Measurements from ENCODE around the gene GAB2. TPM values are rescaled to one million over a fixed set of nuclear protein-coding genes. Genes with fewer than 3 reads are reported as not detected.

GAB2 gene
- total RNA-seq, 4 donors from 2014 or later: 22.5 to 32.8 (median 30.1) TPM

DNA sequence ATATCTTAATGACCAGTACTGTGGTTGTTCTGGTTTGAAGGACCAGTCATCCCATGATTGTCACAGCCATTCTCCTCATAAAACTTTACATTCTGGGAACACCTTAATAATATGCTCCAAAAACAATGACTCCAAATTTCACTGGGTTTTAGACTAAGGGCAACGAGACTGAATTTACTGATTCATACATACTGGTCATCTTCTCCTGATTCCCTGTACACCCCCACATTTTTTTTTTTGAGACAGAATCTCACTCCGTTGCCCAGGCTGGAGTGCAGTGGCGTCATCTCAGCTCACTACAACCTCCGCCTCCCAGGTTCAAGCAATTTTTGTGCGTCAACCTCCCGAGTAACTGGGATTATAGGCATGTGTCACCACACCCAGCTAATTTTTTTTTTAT is 78.9 kb downstream of the GAB2 start:
- DNase-seq (ENCODE audit: low spot score in 2 of 2): no peak
- no peak overlapping the region for H3K4me3 ChIP-seq (ENCODE audit: low read depth, poor library complexity, severe bottlenecking)
- WGBS, 2 donors: 96% methylated on average over 6 of the region's 6 CpGs
- intact Hi-C loops (cut with DNase I; ENCODE audit: low total_unique reads): no loop called here
- no peak for TF ChIP-seq POLR2A (IDR thresholded peaks at IDR 0.05)

DNA sequence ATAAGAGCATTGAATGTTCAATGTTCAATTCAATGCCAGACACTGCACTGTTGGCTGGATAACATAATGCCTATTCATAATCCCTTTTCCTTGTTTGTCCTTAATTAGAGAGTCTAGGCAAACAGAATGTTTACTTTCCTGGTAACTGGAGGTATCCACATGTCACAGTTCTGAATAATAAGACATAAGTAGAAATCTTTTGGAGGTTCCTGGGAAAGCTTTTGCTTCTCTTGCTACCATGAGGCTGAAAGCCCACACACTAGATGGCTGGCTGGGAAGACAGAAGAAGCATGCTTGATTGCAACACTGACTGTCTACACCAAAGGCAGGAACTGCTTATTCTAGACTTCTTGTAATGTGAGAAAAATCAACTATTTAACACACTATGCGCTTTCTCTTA is 79.5 kb downstream of the GAB2 start:
- no peak overlapping the region for H3K4me3 ChIP-seq (ENCODE audit: low read depth, poor library complexity, severe bottlenecking)
- intact Hi-C loops (cut with DNase I; ENCODE audit: low total_unique reads): no loop called here
- TF ChIP-seq POLR2A (IDR thresholded peaks at IDR 0.05): no peak
- 95 to 100% methylated on average over 1 of the region's 1 CpG for WGBS, 2 donors
- no peak for DNase-seq (ENCODE audit: low spot score in 2 of 2)

DNA sequence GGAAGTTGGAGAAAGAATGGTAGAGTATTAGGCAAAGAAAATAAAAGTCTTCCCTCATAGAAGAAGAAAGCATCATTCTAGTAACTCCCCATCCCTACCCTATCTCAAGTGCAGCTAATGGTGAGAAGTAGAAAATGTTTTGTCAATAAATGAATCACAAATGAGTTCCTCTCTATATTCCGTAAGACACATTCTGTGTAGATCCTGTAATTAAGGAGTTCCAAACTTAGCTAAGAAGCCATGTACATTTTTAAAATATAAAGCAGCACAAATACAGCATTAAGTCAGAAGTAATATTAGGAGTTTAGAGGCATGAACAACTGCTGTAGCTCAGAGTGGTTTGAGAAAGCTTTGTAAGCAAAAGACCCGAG is 80.1 kb downstream of the GAB2 start:
- no peak for TF ChIP-seq POLR2A (IDR thresholded peaks at IDR 0.05)
- TF ChIP-seq, protein P1, sequence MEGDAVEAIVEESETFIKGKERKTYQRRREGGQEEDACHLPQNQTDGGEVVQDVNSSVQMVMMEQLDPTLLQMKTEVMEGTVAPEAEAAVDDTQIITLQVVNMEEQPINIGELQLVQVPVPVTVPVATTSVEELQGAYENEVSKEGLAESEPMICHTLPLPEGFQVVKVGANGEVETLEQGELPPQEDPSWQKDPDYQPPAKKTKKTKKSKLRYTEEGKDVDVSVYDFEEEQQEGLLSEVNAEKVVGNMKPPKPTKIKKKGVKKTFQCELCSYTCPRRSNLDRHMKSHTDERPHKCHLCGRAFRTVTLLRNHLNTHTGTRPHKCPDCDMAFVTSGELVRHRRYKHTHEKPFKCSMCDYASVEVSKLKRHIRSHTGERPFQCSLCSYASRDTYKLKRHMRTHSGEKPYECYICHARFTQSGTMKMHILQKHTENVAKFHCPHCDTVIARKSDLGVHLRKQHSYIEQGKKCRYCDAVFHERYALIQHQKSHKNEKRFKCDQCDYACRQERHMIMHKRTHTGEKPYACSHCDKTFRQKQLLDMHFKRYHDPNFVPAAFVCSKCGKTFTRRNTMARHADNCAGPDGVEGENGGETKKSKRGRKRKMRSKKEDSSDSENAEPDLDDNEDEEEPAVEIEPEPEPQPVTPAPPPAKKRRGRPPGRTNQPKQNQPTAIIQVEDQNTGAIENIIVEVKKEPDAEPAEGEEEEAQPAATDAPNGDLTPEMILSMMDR (IDR thresholded peaks at IDR 0.05): no peak
- no peak for DNase-seq (ENCODE audit: low spot score in 2 of 2)
- H3K4me3 ChIP-seq (ENCODE audit: low read depth, poor library complexity, severe bottlenecking): no peak overlapping the region
- intact Hi-C loops (cut with DNase I; ENCODE audit: low total_unique reads): no loop called here
- WGBS, 2 donors: 80% methylated on average over 2 of the region's 2 CpGs

DNA sequence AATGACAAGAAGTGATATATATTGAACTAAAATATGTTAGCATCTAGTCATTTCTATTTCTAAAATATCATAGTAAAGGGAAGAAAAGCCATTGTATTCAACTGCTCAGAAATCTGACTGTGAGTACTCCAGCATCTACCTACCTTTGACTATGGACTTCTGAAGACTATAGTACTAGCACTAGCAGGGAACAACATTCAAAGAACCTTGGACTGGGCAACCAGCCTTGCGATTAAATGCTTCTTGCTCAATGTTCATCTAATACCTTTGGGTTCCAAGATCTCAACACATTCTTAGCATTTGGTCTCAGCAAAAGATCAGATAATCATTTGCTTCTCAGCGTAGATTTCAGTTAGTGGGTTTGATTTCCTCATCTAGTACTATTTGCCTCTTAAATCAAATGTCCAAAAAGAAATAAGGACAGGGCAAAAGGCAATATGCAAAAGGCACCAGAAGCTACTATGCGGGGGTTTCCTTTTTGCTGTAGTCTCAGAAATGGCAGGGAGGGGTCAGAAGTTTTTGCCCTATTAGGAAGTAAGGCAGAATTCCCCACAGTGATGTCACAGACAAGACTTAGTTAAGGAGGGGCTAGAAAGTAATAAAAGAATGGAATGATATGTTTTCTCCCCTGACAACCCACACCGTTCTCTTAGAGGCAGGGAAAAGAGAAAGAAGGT is 80.6 kb downstream of the GAB2 start:
- intact Hi-C loops (cut with DNase I; ENCODE audit: low total_unique reads): no loop called here
- WGBS, 2 donors: 69 to 77% methylated on average over 4 of the region's 4 CpGs
- no peak for DNase-seq (ENCODE audit: low spot score in 2 of 2)

DNA sequence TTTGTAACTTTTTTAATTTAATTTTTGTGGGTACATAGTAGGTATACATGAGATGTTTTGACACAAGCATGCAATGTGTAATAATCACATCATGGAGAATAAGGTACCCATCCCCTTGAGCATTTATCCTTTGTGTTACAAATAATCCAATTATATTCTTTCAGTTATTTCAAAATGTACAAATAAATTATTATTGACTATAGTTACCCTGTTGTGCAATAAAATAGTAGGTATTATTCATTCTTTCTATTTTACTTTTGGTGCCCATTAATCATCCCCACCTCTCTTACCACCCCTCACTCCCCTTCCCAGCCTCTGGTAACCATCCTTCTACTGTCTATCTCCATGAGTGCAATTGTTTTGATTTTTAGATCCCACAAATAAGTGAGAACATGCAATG is 83.5 kb downstream of the GAB2 start:
- intact Hi-C loops (cut with DNase I; ENCODE audit: low total_unique reads): no loop called here
- TF ChIP-seq, protein P1 (IDR thresholded peaks at IDR 0.05): no peak
- no peak for TF ChIP-seq POLR2A (IDR thresholded peaks at IDR 0.05)
- H3K4me3 ChIP-seq (ENCODE audit: low read depth, poor library complexity, severe bottlenecking): no peak overlapping the region
- no peak for DNase-seq (ENCODE audit: low spot score in 2 of 2)

More for the DNA sequence above, 80.6 kb downstream of the GAB2 start:
- no peak overlapping the region for H3K4me3 ChIP-seq (ENCODE audit: low read depth, poor library complexity, severe bottlenecking)
- TF ChIP-seq, protein P1 (IDR thresholded peaks at IDR 0.05): no peak
- no peak for TF ChIP-seq POLR2A (IDR thresholded peaks at IDR 0.05)

DNA sequence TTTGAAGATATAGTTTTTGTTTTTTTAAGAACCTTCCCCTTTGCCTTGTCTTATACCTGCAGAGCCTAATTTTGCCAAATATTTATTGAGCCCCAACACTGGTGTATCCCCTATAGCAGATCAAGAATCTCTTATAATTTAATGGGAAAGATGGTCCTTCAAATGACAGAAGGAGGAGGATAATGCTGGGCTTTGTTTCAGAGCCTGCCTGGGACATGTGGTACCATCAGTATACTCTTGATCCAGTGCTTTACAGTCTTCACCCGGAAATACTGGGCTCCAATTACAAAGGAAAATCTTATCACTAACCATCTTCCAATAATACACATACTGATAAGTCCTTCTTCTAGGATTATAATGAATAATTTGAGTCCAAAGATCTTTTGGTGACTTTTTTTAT is 84.7 kb downstream of the GAB2 start:
- 70 to 79% methylated on average over 1 of the region's 1 CpG for WGBS, 2 donors
- TF ChIP-seq POLR2A (IDR thresholded peaks at IDR 0.05): no peak
- TF ChIP-seq, protein P1 (IDR thresholded peaks at IDR 0.05): no peak
- DNase-seq (ENCODE audit: low spot score in 2 of 2): no peak
- intact Hi-C loops (cut with DNase I; ENCODE audit: low total_unique reads): no loop called here
- no peak overlapping the region for H3K4me3 ChIP-seq (ENCODE audit: low read depth, poor library complexity, severe bottlenecking)

DNA sequence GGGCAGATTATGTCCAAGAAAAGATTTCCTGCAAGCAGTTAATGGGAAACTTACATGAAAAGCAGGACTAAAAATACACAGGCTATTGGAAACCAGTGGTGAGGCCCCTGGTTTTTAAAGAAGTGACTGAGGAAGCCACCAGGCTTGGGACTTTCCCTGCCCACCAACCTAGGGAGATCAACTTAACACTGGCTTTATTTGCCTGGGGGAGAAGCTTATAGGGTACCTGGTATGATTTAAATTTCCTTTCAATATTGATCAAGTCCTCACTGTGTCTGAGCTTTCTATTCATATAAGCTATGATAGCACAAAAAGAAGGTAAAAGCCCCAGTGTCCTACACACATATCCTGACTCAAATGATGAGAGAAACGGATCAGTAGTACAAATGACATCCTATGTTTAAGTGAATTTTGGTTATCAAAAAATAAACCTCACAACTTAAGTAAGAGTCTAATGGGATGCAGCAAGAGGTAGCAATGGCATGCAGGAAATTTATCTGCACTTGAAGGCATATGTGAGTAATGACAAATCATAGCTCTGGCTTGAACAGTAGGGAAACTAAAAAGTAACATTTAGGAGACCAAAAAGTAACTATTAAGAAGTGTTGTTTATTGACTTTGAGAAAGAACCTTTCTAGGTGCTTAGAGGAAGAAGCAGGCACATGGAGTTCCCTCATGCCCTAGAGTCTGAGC is 85.3 kb downstream of the GAB2 start:
- no peak for DNase-seq (ENCODE audit: low spot score in 2 of 2)
- no peak overlapping the region for H3K4me3 ChIP-seq (ENCODE audit: low read depth, poor library complexity, severe bottlenecking)
- intact Hi-C loops (cut with DNase I; ENCODE audit: low total_unique reads): no loop called here
- TF ChIP-seq POLR2A (IDR thresholded peaks at IDR 0.05): no peak
- TF ChIP-seq, protein P1 (IDR thresholded peaks at IDR 0.05): no peak
- 70 to 85% methylated on average over 1 of the region's 1 CpG for WGBS, 2 donors

Data from lower leg skin (tissue), 4 donors.